Measurements from ENCODE around the gene CDH22.

CDH22 gene

DNA sequence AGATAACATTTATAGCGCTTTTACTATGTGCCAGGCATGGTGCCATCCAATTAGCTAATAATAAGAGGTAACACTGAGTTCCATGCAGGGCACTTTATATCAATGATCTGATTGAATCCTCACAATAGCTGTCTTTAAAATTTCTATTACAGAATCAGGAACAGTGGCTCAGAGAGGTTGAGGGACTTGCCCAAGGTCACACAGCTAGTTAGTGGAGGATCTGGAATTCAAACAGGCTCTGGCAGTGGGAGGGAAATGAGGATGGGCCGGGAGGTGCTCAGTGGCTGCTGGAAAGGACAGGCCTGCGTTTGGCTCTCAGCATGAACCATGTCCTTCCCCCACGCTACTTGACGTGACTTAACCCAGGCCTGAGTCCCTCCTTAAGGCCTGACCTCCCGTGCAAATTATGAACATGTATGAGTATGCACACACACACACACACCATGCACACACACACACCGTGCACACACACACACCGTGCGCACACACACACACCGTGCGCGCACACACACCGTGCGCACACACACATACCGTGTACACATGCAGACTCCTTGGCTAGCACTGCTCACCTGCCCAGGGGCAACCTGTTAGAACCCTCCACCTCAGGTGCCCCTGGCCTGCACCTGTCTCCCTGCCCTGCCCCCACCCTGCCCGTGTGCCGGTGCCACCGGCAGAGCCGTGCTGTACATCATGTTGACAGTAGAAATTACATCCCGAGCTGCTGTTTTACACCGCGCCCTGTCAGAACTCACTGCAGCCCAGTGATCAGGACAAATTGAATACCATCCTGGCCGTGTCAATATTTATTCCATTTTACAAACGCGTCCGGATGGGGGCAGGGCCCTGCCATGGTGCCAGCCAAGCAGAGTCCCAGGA is 43.7 kb downstream of the CDH22 start:
- no peak for DNase-seq

DNA sequence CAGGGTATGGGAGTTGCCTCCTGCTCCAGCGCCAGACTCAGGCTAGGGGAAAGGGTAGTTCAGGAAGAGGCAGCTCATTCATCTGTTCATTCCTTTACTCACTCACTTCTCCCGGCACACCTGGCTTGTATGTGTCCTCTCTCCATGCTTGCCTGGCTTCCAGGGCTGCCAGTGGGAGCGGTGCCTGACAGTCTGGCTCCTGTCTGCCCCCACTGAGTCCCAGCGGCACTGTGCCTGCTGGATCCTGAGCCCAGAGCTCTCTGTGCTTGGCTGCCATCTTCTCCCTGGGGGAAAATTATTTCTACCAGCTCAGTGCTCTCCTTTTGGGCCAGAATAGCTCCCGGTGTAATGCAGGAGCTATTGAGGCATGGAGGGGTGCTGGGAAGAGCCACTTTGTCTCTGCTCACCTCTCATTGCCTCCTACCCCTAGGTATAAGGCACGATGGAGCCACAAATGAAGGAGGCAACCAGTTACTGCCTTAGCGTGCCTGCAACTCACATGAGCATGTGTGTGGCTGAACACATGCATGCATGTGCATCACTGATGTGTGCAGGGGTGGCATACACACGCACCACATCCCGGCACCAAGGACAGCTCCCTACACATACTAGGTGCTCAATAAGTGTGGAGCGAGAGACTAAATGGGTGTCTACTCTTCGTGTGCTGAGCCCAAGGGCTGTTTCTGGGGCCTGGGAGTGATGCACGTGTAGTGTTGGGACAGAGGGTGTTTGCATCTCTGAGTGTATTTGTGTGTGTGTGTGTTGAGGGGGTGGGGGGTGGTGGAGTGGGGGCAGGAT is 46.6 kb downstream of the CDH22 start:
- DNase-seq = no peak

DNA sequence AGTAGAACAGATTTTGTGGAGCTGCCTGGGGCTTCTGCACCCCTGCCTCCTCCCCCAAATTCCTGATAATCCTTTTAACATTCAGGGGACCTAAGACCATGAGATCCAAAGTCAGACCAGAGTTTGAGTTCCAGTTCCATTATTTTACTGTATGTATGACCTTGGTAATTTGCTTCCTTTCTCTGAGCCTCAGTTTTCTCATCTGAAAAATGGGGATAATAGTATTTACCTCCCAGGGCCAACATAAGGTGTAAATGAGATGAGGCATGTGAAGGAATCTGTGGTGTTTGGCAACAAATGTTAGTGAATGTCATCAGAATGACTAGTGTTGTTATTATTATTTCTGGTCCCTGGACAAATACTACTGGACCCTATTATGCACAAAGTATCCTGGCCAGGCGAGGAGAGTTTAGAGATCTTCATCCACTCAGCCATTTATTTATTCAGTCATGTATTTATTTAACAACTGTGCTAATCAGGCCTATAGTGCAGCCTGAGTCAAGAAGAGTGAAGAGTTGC is 47.3 kb downstream of the CDH22 start:
- no peak for DNase-seq

DNA sequence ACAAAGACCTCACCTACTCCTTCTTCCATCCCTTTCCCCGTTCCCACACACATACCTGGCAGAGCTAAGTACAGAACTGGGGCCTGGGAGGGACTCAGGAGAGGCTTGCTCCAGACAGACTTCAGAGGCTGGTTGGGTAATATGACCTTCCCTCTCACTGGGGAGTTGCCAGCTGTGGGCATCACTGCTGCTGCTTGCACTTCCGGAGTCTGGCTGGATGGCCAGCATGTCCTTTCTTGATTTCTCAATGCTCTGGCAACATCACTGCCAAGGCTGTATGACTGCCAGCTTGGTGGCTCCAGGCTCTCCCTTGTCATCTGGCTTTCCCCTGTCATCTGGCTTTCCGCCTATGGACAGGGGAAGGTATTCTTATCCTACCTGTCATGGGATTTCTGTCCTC is 47.8 kb downstream of the CDH22 start:
- DNase-seq = no peak

DNA sequence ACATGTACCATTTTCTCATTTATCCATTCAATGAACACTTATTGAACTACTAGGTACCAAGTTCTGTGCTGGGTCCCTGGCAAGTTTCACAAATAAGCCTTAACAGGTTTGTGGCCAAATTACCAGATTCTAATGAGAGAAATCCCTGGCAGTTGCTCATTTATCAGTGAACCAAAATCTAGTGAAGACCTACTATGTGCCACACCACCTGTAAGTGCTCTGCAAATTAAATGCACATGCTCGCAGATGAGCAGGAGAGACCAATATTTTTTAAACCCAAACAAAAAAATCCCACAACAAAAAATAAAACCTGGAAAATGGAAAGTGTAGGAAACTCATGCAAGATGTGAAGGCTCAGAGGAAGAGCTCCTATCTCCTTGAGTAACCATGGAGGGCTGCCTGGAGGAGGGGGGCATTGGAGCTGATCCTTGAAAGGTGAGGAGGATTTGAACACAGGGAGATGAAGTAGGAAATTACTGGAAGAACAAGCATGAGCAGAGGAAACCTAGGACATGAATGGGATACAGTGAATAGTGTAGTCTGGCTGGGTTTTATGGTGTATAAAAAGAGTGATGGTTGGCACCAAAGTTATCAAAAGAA is 48.9 kb downstream of the CDH22 start:
- no peak for DNase-seq

DNA sequence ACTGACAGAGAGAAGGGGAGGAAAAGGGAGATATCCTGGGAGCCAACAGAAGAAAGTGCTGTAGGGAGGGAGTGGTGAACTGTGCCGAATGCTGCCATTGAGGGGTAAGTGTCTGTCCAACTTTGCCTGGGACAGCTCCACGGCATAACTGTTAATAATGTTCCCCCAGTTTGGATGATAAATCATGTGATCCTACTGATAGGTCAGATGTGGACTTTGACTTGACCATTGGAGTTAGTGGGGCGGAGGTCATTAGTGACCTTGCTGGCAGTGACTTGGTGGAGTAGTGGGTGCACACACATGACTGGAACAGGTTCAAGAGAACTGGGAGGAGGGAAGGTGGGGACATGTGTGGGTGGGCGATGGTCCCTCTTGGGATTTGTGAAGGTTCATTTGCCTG is 50.4 kb downstream of the CDH22 start:
- DNase-seq = no peak

DNA sequence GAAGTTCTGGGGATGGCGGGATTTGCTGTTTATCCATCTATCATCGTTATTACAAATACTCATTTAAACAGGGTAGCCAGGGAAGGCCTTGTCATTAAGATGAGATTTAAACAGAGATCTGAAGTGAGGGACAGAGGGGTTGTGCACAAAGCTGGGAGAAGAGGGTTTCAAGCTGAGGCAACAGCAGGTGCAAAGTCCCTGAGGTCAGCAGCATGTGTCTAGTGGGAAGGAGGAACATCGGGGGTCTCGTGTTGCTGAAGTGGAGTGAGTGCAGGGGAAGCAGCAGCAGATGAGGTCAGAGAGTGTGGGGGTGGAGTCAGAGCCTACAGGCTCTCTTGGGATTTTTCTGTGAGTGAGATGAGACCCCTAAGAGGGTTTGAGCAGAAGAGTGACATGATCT is 52.0 kb downstream of the CDH22 start:
- no peak for DNase-seq

DNA sequence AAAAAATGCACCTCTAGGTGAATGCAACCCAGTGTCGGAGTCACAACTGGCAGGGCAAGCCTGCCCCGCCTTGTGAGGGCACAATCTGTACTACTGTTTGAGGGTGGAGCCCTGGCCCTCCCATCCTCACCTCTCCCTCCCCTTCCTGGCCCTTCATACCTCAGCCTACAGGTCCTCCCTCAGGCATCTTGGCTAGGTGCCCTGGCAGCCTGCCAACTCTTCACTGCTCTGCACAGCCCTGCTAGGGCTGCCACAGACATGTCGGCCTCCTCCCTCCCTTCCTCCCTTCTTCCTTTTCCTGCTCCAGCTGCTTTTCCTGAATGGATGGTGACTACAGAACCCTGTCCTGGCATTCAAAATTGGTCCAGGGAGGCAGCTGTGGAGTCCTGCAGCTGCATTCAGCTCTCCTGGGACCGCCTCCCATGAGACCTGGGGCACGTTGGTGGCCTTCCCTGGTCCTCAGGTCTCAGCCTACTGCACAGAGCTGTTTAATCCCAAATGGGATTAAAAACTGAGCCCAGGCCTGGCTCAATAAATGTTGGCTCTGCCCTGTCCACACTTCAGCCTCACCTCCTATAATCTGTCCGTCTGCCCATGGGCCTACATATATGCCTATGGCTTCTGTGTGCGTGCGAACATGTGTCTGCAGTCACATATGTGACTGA is 52.7 kb downstream of the CDH22 start:
- DNase-seq = no peak

DNA sequence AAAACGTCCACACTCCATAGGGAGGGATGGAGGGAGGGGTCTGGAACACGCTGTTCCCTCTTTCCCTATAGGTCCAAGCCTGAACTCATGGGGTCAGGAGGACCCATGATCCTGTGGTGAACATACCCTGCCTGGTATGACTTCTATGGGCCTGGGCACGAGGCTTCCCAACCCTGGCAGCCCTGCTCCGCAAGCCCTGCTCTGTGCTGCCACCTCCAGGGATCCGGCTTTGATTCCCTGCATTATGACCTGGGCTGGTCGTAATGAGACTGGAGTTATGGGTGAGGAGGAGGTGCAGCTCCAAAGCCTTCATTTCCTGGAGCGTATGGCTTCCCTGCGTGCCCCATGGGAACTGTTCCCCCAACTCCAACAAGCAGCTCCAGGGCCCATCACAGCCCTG is 54.9 kb downstream of the CDH22 start:
- no peak for DNase-seq

DNA sequence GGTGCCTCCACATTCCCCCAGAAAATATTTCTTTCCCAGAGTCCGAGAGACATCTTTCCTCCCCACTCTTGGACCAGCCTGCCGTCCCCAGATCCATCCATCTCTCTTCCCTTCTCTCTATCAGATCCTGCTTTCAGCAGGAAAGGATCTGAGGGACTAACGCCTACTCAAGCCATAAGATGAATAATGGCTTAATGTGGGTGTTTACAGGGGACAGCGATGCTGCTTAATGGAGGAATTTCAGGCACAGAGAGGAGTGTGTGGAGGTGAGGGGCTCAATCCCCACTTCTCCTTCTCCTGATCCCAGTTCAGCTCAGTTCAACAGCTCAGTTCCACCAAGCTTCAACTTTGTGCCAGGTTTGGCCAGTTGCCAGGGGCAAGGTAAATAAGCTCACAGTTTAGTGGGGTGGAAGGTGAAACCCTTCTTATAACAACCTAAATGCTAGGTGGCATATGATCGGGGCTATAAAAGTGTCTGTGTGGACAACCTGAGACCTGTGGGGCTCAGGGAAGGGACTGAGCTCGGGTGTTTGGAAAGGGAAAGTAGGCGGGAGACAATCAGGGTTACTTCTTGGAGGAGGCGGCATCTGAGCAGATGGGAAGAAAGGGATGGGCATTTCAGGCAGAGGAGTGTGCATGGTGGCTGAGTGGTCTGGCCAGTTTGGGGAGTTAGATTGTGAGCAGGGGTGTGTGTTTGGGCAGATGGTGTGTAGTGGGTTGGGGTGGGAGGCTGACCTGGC is 55.8 kb downstream of the CDH22 start:
- DNase-seq = no peak

DNA sequence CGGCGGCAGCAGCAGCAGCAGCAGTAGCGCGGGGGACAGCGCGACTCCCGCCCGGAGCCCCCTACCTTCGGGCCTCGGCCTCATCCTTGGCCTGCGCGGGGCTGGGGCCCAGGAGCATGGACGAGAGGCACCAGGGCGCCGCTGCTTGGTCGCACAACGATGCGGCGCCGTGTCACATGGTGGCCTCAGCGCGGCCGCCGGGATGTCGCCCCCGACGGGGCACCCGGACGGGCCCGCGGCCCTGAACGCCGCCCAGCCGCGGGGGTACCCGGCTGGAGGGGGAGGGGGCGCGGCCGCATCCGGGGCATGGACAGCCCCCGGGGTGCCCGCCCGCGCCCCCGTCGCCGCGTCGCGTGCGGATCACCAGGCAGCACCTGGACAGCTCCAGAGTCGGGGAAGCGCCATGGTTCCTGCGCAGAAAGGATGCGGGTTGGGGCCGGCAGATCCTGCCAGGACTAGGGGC is 57.1 kb downstream of the CDH22 start:
- no peak for DNase-seq

DNA sequence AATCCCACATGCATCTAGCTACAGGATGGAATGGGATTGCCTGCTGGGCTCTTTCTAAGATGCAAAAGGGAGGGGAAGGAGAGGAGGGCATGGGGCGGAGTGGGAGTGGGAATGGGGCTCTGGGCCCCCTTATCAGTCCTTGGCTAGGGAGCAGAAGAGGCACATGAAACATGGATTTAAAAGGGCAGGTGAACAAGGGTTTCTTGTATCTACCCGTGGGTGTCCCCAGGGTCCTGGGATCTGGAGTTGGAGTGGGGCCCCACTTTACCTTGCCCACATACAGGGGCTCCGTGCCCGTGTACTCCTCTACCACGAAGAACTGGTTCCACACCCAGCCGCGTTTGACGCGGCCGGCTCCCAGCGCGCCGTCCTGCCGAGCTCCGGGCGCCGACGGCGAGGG is 57.5 kb downstream of the CDH22 start:
- no peak for DNase-seq

DNA sequence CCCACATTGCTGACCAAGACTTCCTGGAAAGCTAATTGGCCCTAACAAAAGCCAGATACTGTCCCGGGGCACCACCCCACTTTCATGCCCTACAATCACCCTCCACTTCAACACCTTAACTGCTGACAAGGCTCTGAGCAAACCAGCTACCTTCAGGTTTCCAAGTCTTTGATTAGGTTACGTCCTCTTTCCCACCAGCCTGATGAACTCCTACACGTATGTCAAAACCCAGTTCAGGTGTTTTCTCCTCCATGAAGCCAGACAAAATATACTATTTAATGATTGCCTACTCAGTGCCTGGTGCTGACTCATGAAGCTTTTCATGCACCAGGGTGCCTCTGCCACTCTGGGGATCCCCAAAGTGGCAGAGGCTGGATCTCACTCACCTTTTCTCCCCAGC is 58.6 kb downstream of the CDH22 start:
- no peak for DNase-seq

DNA sequence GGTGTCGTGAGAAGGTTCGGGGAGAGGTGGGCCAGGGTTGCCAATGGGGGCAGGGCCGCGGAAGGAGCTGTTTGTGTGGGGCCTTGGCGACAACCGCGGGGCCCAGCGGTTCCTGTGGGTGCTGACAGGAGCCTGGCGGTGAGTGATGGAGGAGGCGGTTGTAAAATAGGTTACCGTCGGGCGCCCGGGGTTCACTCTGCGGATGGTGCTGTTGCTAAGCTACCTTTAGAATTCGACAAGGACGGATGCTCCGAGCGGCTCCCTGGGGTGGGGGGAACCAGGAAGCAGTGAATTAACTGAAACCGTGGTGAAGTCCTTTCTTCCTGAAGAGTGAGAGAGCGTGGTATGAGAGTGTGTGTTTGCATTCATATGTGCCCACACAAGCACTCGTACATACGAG is 61.7 kb downstream of the CDH22 start:
- DNase-seq = peak; percentile 53

DNA sequence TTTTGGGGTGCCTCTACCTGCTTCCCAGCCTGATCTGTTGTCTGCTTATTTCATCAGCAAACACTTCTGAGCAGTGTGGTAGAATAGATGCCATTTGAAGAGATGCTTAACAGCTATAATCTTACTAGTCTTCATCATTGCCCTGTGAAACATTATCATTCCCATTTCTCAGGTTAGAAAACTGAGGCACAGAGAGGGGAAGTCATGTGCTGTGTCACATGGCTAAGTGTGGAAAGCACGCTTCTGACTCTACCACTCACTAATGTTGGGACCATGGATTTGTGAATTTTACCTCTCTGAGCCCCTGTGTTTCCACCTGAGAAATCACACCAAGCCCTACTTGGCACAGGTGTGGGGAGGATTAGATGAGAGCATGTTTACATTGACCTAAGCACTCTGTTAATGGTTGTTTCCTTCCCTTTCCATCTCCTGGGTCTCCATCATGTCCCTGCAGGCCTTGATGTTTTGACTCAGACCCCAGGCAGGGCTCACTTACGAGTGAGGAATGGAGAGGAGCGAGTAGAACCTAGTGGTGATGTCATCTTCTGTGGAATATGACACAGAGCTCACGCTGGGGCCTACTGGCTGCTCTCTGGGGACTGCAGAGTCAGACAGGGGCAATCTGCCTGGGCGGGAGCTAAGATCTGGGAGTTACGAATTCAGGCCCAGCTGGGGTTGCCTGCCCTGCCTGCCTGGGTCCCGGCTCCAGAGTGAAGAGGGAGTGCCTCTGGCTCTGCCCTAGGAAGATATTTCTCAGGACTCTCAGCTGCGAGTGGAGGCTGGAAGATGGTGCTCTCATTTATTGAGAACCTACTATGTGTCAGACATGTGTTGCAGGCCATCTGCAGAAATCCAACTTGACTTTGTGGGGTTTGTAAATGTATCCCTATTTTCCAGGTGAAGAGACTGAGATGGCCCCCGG is 64.3 kb downstream of the CDH22 start:
- no peak for DNase-seq

DNA sequence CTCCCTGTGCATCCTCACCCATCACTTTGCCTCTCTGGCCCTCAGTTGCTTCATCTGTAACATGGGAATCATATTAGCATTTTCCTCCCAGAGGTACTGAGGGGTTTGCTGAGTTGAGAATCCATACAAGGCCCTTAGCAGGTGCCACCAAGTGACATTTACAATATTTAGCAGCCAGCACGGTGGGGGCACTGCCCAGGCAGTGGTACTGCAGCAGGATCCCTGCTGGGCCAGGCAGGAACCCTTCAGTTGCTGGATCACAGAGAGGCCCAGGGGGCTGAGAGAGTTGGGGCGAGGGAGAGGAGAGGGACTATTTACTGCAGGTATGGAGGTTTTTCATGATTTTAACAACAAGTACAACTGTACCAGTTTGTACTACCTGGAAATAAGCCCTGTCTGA is 65.9 kb downstream of the CDH22 start:
- no peak for DNase-seq

DNA sequence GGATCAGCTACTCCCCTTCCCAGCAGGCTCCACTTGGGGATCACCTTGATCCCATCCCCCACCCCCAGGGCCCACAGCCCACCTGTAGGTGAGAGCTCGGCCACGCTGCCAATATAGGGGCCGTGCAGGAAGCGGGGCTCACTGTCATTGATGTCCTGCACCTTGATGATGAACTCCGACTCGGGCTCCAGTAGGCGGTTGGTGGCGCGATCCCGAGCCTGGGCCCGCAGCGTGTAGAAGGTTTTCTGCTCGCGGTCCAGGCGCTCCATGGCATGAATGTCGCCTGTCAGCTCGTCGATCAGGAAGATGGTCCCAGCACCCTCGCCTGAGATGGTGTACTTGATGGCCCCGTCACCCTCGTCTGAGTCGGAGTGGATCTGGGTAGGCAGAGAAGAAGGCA is 67.4 kb downstream of the CDH22 start:
- no peak for DNase-seq

DNA sequence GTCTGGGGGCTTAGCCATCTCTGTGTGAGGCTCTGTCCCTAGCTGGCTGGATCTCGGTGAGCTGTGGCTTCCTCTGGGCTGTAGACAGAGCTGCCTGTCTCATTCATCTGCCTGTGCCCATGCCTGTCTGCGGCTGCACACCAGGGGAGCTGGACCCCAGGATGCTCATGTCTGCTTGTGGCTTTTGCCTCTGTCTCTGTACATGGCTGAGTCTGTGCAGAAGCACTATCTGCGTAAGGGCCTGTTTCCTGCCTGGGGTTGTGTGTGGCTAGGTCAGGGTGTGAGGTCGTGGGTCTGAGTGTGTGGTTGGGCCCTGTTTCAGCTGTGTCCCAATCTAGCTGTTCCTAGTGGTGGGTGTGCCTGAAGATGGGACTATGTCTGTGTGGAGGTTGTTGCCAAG is 68.2 kb downstream of the CDH22 start:
- DNase-seq = no peak

DNA sequence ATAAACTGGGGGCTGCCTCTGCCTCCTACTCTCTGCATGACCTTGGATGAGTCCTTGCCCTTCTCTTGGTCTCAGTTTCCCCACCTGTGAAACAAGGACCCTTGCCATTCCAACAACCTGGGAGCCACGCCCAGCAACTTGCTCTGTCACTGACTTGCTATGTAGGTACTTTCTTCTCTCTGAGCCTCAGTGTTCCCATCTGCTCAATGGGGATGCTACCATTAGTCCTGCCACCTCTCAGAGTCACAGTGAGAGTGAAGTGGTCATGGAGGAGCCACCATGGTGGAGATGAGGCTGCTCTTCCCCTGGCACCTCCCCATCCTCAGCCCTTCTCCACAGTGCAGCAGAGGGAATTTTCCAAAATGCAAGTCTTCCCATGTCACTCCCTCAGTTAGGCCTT is 70.6 kb downstream of the CDH22 start:
- no peak for DNase-seq

DNA sequence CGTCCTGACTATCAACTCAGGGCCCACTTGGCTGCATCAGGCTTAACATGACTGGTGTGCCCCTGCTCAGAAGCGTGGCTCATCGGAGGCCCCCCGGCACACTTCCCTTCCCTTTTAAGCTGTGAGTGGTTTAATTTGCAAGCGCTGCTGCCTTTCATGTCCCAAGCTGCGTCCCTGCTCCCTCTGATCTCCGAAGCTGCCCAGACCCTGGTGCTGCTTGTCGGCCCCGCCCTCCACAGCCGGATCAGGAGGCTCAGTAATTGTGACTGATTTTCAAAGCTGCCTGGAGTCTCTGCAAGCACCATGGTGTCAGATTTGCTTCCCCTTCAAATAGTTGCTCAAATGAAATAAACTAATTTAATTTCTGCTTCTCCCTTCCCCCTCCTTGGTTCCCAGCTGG is 71.1 kb downstream of the CDH22 start:
- no peak for DNase-seq

DNA sequence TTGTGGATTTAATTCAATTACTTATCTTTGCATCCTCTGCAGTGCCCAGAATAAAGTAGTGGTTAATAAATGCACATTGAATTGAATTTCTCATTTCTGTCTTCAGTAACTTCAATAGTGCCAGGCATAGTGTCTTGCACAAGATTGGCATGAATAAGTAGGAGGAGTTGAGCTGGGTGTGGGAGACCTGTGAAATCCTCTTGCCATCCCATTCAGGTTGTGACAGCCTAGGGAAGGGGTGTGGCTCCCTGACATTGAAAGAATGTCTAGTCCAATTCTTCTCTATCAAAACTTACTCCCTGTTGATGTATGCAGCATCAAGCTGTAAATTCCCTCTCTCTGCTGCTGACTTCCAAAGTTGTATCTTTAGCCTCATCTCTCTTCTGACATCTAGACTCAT is 73.2 kb downstream of the CDH22 start:
- DNase-seq = no peak
